Measurements from ENCODE around the gene ZMYND8.

GRCh38 chr20:47262008-47262364, 94.5 kb downstream of the ZMYND8 start:
- TF ChIP-seq CTCF (IDR thresholded peaks at IDR 0.05) (no peak), POLR2A (IDR thresholded peaks at IDR 0.05; ENCODE audit: low read depth) (no peak), EP300 (IDR thresholded peaks at IDR 0.05) (no peak), POLR2AphosphoS5 (IDR thresholded peaks at IDR 0.05) (no peak)
